Natural killer cell treated with Interleukin-12 subunit alpha and Interleukin-12 subunit beta and Interleukin-15 and Interleukin-18, amount 100 ng/mL, for 72 hours (primary cell): ENCODE results near the gene GHRHR. TPM values are rescaled to one million over a fixed set of nuclear protein-coding genes. Genes with fewer than 3 reads are reported as not detected.

ENCODE experiments used
- ATAC-seq, 2 donors: fragments of 150-1000 bp; cut with Tn5 transposase in 1 of 2; sonication (Bioruptor Pico), chemical (Tn5 transposase) in 1 of 2; 2 replicates each; pipeline ENCODE4 v1.10.0; 2021
- DNase-seq: peaks from one replicate; pipeline ENCODE4 v3.0.0; 2022; ENCODE audit warnings: low spot score
- H3K27ac Mint-ChIP-seq, 2 donors: 1 replicate in 1 of 2; 2 replicates in 1 of 2; pipeline ENCODE4 v1.8.0; 2022; ENCODE audit warnings: mixed read lengths in 2 of 2, mild to moderate bottlenecking in 1 of 2, moderate library complexity in 1 of 2
- H3K27me3 Mint-ChIP-seq, 2 donors: 1 replicate in 1 of 2; 2 replicates in 1 of 2; pipeline ENCODE4 v1.8.0; 2022; ENCODE audit warnings: mixed read lengths in 2 of 2
- H3K36me3 Mint-ChIP-seq: one replicate; pipeline ENCODE4 v1.8.0; 2022; ENCODE audit warnings: mixed read lengths
- H3K4me1 Mint-ChIP-seq, 2 donors: 1 replicate in 1 of 2; 2 replicates in 1 of 2; pipeline ENCODE4 v1.8.0; 2022; ENCODE audit warnings: low read depth in 2 of 2, mixed read lengths in 2 of 2, mild to moderate bottlenecking in 1 of 2
- H3K4me3 Mint-ChIP-seq: one replicate; pipeline ENCODE4 v1.8.0; 2022; ENCODE audit warnings: mixed read lengths
- H3K9me3 Mint-ChIP-seq: 2 replicates; pipeline ENCODE4 v1.8.0; 2022; ENCODE audit warnings: mixed read lengths
- total RNA-seq, 2 donors: library from RNA; stranded (reverse); gene quantifications; one replicate each; pipeline ENCODE4 v1.2.3, GENCODE V29; 2022

GHRHR gene
- not detected for total RNA-seq

DNA sequence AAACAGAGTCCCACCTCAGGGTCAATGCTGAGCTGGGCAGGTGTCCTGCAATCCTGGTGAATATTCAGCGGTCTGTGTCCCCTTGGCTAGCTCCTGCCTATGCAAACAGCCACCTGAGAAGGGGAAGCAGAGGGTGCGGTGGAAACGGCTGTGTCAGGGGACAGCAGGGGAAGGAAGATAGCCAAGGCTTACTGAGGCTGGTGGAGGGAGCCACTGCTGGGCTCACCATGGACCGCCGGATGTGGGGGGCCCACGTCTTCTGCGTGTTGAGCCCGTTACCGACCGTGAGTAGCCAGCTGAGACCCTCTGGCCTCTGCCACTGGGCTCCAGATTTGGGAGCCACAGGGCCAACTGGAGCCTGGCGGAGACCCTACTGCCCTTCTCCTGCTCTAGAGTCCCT, at the start of gene GHRHR:
Gene GHRHR (plus strand): TSS at position 112 of the 400 bp plus-strand sequence. CDS start 116 bp downstream, at position 228.
- ATAC-seq (peak; percentile 7 to 40), DNase-seq (no peak)
- no peaks in the 10 kb centered on the region for H3K9me3 Mint-ChIP-seq
- H3K36me3 Mint-ChIP-seq, result no peaks in the 10 kb centered on the region
- no peak within 1 kb of the TSS for H3K4me3 Mint-ChIP-seq
- H3K27me3 Mint-ChIP-seq, result peaks cover 16 to 22% of the 10 kb centered on the region in 2 donors
- H3K4me1 Mint-ChIP-seq, result no peaks in the 10 kb centered on the region
- no peak within 1 kb of the TSS for H3K27ac Mint-ChIP-seq

DNA sequence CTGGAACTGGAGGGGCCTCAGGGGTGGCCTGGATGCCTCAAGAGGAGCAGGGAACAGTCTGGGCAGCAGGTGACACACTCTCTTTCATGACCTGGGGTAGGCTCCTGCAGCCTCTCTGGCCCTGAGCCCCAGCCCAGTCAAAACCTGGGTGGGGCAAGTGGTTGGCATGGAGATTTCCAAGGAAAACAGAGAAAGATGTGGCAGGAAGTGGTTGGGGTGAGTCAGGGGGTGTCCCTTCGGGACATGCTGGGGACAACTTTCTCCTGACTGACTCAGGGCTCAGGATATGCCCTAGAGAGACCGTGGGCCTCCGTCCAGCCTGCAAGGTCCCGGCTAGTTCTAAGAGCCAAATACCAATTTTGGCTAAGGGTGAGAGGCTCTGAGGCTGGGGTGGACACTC, 49.2 kb upstream of the GHRHR start:
- H3K4me1 Mint-ChIP-seq, result no peaks in the 10 kb centered on the region
- ATAC-seq (no peak), DNase-seq (no peak)
- no peak overlapping the region for H3K27ac Mint-ChIP-seq
- H3K27me3 Mint-ChIP-seq, result no peaks in the 10 kb centered on the region
- no peaks in the 10 kb centered on the region for H3K9me3 Mint-ChIP-seq
- H3K36me3 Mint-ChIP-seq, result no peaks in the 10 kb centered on the region
- no peak overlapping the region for H3K4me3 Mint-ChIP-seq

DNA sequence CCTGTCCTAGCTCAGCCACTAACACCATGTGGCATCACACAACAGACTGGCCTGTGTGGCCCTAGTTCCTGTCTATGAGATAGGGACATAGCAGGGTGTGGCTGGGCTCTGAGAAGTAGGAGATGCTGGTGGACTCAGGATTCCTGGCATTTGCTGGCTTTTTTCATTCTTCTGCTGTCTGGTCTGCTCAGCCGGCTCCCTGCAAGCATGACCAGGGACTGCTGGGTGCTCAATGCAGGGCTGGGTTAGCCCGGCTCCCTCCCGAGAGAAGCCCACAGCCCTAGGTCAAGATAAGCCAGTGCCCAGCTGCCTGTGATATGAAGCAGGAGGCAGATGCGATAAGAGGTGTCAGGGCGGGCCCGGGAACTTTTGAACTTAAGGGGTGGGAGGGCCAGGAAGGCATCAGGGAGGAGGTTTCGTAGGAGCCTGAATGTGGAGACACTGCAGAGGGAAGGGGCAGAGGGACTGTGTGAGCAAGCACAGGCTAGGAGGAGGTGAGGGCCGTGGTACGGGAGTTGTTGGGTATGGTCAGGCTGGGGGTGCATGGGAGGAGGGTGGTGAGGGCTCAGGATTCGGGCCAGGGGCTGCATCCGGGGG, 48.6 kb upstream of the GHRHR start:
- no peak overlapping the region for H3K27ac Mint-ChIP-seq

DNA sequence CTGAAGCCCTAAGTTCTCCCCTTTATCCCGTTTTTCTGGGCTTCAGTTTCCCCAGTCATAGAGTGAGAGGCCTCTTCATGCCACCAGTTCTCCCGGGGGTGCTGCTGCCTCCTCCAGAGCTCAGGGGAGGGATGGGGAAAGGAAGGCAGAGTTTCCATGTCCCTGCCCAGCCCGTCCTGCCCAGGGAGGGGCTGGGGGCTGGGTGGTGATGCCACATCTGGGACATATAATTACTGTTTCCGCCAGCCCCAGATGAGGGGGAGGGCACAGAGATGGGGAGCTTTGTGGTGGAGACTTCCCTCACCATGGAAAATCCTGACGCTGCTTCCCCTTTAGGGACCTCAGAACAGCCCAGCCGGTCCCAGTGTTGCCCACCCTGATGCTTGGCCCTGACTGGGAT, 48.0 kb upstream of the GHRHR start:
- Mint-ChIP-seq H3K4me3 (no peak overlapping the region), H3K9me3 (no peaks in the 10 kb centered on the region), H3K27ac (no peak overlapping the region), H3K27me3 (no peaks in the 10 kb centered on the region), H3K36me3 (no peaks in the 10 kb centered on the region), H3K4me1 (no peaks in the 10 kb centered on the region)
- ATAC-seq (no peak), DNase-seq (no peak)

More for the DNA sequence above, 48.6 kb upstream of the GHRHR start:
- ATAC-seq (no peak), DNase-seq (no peak)
- Mint-ChIP-seq H3K4me1 (no peaks in the 10 kb centered on the region), H3K9me3 (no peaks in the 10 kb centered on the region), H3K4me3 (no peak overlapping the region), H3K36me3 (no peaks in the 10 kb centered on the region), H3K27me3 (no peaks in the 10 kb centered on the region)

DNA sequence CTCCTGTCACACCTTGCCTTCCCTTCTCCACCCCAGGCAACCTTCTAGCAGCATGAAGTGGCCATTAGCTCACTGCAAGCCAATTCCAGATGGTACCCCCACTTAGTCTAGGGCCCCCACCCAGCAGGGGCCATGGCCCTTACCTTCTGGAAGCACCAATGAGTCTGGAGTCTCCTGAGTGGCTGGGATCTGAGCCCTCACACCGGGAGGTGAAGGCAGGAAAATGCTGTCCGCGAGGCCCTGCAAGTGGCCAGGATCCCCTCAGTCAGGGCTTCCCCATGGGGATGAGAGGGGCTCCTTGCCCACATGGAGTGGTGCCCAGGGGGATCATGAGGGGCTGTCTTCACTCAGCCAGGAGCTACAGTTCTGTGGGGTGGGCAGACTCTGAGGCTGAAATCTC, 47.5 kb upstream of the GHRHR start:
- Mint-ChIP-seq H3K27ac (no peak overlapping the region), H3K4me1 (no peaks in the 10 kb centered on the region), H3K27me3 (no peaks in the 10 kb centered on the region), H3K9me3 (no peaks in the 10 kb centered on the region), H3K36me3 (no peaks in the 10 kb centered on the region), H3K4me3 (no peak overlapping the region)
- DNase-seq (no peak), ATAC-seq (no peak)

DNA sequence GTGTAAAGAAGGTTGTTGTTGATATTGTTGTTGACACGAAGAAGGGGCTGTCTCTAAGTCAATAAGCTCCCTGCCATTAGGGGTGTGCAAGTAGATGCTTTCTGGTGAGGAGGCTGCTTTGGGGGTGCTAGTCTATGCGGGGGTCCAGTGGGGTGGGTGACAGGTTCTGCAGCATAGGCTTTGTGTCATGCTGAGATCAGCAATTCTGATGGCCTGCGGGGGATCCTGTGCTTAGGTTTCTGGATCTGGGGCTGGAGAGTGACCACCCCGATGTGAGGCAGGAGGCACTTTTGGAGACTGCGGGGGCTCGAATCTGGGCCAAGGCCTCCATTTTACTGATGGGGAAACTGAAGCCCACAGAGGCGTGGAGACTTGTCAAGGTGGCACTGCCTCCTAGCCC, 47.0 kb upstream of the GHRHR start:
- ATAC-seq, result no peak
- DNase-seq, result no peak
- Mint-ChIP-seq H3K36me3 (no peaks in the 10 kb centered on the region), H3K4me1 (no peaks in the 10 kb centered on the region), H3K27me3 (no peaks in the 10 kb centered on the region), H3K27ac (no peak overlapping the region), H3K9me3 (no peaks in the 10 kb centered on the region), H3K4me3 (no peak overlapping the region)

DNA sequence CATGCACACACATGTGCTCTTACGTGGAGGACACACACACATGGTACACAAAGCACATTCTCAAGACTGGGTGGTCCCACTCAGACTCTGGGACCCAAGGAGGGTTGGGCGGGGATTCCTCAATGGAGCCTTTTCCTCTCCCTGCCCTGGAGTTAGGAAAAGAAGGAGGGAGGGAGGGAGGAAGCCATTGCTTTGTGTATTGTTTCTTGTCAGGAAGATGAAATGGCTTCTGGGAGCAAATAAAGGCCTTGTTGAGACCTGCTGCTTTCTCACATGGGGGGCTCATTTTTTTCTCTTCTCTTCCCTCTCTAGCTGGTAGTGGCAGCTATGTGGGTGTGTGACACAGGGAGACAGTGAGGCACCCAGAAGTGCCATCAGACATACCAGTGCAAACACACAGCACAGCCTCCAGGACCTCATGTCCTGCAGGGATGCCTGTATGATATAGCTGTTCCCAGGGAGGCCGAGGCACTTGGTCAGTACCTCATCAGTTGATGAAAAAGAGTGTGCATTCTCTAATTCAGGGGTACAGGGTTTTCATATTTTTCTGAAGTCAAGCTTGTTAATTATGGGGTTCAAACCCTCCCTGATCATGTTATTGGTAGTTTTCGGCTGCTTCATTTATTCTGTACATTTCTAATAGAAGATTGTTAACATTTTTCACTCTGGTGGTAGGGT, 46.4 kb upstream of the GHRHR start:
- H3K9me3 Mint-ChIP-seq, result no peaks in the 10 kb centered on the region
- H3K4me1 Mint-ChIP-seq, result no peaks in the 10 kb centered on the region
- DNase-seq (no peak), ATAC-seq (no peak)
- H3K4me3 Mint-ChIP-seq, result no peak overlapping the region
- no peaks in the 10 kb centered on the region for H3K36me3 Mint-ChIP-seq
- no peaks in the 10 kb centered on the region for H3K27me3 Mint-ChIP-seq
- no peak overlapping the region for H3K27ac Mint-ChIP-seq

DNA sequence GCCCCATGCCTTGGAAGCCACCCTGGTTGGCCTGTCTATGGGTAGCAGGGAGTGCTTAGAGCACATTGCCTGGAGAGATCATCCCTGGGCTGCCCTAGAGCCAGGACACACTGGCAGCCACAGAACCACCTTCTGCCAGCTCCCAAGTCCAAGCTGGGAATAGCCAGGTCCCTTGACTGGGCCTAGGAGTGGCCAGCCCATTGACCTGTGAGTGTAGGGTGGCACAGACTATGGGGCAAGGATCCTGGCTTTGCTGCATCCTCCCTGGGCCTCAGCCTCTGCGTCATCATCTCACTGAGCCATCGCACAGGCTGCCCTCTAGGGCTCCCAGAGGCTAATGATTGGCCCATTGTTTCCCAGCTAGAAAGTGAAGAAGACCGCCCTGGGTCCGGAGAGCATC, 45.1 kb upstream of the GHRHR start:
- Mint-ChIP-seq H3K36me3 (no peaks in the 10 kb centered on the region), H3K27ac (no peak overlapping the region), H3K9me3 (no peaks in the 10 kb centered on the region)

DNA sequence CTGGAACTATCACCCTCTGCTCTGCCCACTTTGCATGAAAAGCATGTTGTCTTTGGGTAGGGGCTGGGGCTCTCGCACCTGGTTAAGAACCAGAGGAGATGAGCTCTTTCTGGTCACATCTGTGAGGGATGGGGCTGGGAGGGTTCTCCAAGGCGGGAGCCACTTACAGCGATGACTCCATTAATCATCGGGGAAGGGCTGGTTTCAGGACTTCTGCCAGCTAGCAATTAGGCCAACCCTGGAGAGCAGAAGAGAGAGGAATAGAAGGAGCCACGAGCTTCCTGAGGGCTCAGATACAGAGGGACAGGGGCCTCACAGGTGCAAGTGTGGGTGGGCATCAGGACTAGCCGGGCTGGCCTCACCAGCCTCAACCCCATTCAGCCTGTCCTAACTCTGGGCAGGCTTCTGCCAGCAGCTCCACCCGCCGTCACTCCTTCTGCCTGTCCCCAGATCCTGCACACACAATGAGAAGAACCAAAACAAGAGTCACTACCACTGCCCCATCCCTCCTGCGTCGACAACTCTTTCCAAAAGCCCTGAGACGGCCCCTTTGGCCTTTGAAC, 43.7 kb upstream of the GHRHR start:
- Mint-ChIP-seq H3K4me1 (no peaks in the 10 kb centered on the region), H3K27me3 (no peaks in the 10 kb centered on the region), H3K27ac (no peak overlapping the region), H3K9me3 (no peaks in the 10 kb centered on the region), H3K4me3 (no peak overlapping the region), H3K36me3 (no peaks in the 10 kb centered on the region)
- no peak for ATAC-seq
- peak; percentile 41 for DNase-seq

More for the DNA sequence above, 45.1 kb upstream of the GHRHR start:
- H3K4me3 Mint-ChIP-seq, result no peak overlapping the region
- DNase-seq, result no peak
- H3K27me3 Mint-ChIP-seq, result no peaks in the 10 kb centered on the region
- ATAC-seq, result no peak
- H3K4me1 Mint-ChIP-seq, result no peaks in the 10 kb centered on the region

DNA sequence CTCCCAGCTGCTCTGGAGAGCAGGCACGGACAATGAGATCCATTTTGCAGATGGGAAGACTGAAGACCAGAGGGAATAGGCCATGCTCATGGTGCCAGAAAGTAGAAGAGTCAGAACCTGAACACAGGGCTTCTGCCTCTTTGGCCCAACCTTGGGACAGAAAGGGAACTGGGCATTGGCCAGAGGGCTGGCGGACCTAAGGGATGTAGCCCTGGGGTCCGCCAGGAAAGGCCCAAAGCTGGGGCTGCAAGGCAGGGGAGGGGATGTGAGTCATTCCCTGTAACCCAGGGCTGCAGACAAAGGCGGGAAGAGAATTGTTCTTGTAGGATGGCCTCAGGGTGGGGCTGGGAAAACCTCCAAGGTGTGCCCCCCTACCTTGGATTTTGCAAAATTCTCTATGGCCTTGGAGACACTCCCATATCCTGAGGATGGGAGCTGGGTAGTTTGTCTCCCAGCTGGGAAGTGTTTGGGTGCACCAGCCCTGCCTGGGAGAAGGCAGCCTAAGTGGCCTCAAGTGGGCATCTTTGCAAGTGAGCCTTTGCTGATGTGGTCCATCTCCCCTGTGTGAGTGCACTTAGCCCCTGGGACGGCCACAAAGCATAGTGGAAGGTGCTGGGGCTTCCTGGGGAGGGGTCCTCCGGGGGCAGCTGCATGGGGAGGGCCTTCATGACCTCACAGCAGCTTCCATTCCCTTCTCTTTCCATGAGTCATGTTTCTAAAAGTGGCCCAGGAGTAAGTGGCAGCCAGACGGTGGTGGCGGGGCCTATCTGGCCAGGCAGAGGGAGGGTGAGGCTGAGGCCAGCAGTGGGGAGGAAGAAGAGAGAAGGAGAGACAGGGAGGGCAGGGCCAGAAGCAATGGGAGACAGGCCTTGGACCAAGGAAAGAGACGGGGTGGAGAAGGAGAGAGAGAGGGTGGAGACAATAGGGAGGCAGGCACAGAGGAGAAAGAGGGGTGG, 42.9 kb upstream of the GHRHR start:
- no peaks in the 10 kb centered on the region for H3K27me3 Mint-ChIP-seq
- H3K4me3 Mint-ChIP-seq, result no peak overlapping the region
- no peak overlapping the region for H3K27ac Mint-ChIP-seq
- no peaks in the 10 kb centered on the region for H3K36me3 Mint-ChIP-seq
- H3K9me3 Mint-ChIP-seq, result no peaks in the 10 kb centered on the region
- ATAC-seq, result no peak
- peak; percentile 41 for DNase-seq
- H3K4me1 Mint-ChIP-seq, result no peaks in the 10 kb centered on the region

DNA sequence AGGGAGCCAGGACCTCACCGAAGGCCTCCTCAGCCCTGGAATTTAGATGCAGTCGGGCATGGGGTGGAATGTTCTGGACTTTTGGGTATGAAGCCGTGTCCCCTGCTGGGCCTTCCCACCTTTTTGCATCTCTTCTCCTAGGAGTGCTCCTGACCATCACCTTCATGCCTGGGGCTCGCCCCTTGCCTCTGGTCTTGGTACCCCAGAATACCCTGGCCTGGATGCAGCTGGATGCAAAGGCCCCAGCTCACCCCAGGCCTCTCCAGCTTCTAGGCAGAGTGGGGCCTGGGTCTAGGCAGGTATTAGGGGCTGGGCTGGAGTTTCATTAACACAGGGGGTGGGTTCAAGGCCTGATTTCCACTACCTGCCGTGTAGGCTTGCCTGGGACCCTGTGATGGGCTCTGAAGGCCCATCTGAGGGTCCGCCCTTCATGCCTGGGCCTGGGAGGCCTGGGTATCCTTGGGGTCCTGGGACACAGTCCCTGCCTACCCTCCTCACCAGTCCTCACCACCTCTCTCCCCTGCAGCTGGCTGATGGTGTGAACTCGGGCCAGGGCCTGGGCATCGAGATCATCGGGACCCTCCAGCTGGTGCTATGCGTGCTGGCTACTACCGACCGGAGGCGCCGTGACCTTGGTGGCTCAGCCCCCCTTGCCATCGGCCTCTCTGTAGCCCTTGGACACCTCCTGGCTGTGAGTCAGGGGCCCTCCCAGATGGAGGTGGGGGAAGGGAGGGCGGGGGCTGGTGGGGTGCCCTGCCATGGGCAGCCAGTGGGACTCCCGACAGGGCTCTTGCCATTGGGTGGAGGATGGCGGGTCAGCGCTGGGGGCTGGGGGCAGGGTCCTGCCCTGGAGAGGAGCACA, 42.0 kb upstream of the GHRHR start:
- Mint-ChIP-seq H3K4me3 (no peak overlapping the region), H3K27ac (no peak overlapping the region), H3K36me3 (no peaks in the 10 kb centered on the region), H3K9me3 (no peaks in the 10 kb centered on the region), H3K27me3 (no peaks in the 10 kb centered on the region), H3K4me1 (no peaks in the 10 kb centered on the region)
- ATAC-seq, result no peak
- DNase-seq, result peak; percentile 46

DNA sequence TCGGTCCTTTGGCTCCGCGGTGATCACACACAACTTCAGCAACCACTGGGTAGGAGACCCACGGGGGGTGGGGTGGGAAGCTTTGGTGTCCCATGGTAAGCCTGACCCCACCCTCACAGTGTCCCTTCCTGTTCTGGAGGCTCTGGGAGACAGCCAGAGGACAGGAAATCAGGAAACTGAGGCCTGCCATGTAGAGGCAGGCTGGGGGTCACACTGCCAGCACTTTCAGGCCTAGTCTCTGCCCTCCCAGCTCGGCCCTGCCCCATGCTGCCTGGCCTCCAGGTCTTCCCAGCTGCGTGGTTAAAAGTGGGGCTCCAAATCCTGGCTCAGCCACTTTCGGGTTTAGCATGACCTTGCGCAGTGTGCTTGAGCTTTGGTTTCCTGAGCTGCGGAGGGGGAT, 41.2 kb upstream of the GHRHR start:
- no peaks in the 10 kb centered on the region for H3K36me3 Mint-ChIP-seq
- H3K27me3 Mint-ChIP-seq, result no peaks in the 10 kb centered on the region
- ATAC-seq (no peak), DNase-seq (peak; percentile 40)
- H3K27ac Mint-ChIP-seq, result no peak overlapping the region
- H3K9me3 Mint-ChIP-seq, result peaks cover 2% of the 10 kb centered on the region
- no peak overlapping the region for H3K4me3 Mint-ChIP-seq
- no peaks in the 10 kb centered on the region for H3K4me1 Mint-ChIP-seq
